ENCODE results near the gene MEIOC.

DNA sequence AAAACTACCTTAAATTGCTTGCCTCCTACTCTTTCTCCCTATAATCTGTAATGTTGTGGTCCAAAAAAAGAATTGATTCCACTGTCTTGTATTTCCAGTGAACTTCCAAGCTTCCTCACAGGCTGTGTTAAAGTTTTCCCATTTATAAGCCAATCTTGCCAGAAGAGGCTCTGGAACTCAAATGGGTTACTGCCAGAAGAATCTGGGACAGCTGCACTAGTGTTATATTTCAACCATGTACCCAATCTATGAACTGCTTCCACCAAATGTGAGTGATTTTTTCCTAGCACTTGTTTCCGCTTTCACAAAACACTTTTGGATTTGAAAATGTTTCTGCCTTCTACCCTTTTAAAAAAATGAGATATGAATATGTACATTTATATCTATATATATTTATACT, 31.5 kb downstream of the MEIOC start:
- TF ChIP-seq, protein P1, sequence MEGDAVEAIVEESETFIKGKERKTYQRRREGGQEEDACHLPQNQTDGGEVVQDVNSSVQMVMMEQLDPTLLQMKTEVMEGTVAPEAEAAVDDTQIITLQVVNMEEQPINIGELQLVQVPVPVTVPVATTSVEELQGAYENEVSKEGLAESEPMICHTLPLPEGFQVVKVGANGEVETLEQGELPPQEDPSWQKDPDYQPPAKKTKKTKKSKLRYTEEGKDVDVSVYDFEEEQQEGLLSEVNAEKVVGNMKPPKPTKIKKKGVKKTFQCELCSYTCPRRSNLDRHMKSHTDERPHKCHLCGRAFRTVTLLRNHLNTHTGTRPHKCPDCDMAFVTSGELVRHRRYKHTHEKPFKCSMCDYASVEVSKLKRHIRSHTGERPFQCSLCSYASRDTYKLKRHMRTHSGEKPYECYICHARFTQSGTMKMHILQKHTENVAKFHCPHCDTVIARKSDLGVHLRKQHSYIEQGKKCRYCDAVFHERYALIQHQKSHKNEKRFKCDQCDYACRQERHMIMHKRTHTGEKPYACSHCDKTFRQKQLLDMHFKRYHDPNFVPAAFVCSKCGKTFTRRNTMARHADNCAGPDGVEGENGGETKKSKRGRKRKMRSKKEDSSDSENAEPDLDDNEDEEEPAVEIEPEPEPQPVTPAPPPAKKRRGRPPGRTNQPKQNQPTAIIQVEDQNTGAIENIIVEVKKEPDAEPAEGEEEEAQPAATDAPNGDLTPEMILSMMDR (IDR thresholded peaks at IDR 0.05; ENCODE audit: low read depth, low read length, poor library complexity, severe bottlenecking): no peak
- TF ChIP-seq EZH2phosphoT487 (IDR thresholded peaks at IDR 0.05; ENCODE audit: borderline replicate concordance, low read length): no peak

All from DOHH2 (cell line).